Posterior vena cava (tissue), 2 donors: ENCODE data around the gene NR5A1. TPM values are rescaled to one million over a fixed set of nuclear protein-coding genes. Genes with fewer than 3 reads are reported as not detected.

Experiments used
- DNase-seq: peaks from one replicate; pipeline ENCODE4 v3.0.0-alpha.2; 2020; ENCODE audit warnings: low spot score
- intact Hi-C, 2 donors: fragments of 100-400 bp; cut with DNase I; formaldehyde crosslinking; loops; one replicate each; pipeline versions ENCODE4 v1.14.1 to v1.14.2; 2022 to 2023
- total RNA-seq, 2 donors: library from RNA; stranded (reverse); fragmentation: NEBNext Ultra II Directional; extraction: Animal tissue kit (Norgen Biotek cat#: 25700); gene quantifications; one replicate each; pipeline ENCODE4 v1.2.1, GENCODE V29; 2021
- donor health status: DM: yes; HTN: yes; CAD: no.
- donor health status: DM: yes; HTN: yes; CAD: no.

The NR5A1 gene
- total RNA-seq, 2 donors from 2014 or later = 0.14 TPM; not detected in 1

- intact Hi-C loops = no loop called here
- no peak for DNase-seq
These were observed 5.4 kb downstream of the NR5A1 start for GRCh38 chr9:124501771-124502320.

DNA sequence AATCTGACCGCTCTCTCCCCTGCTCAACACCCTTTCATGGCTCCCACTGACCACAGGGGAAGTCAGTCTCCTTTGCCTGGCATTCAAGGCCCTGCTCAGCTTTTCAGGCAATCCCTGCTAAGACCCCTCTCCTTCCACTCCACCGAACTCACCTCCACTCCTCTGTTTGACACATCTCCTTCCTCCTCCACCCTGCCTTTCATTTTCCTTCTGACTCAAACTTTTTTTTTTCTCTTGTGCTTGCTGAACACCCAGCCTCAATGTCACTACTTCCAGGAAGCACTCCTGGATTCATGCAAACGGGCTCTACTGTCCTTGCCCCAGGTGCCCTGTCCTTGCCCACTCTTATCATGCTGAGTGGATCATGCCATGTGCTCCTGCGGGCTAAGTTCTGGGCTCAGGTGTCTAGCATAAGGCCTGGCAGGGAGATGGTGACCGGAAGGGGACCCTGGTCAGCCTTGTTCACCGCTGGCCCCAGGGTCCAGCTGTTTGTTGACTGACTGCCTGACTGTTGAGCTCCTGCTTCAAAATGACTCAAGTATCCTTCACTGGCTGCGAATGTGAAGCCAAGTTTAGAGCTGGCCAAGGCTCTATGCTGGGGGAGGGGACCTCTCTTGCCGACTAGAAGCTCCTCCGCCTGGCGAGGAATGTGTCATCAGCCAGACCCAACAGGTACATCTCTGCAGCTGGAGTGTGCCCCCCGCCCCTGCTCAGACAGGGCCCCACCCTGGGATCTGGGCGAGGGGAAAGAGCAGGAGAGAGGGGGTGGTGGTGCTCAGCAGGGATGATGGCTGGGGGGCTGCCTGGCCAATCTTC is 6.2 kb downstream of the NR5A1 start:
- DNase-seq = no peak
- intact Hi-C loops = no loop called here

- DNase-seq = no peak
- intact Hi-C loops = no loop called here
These were observed 7.0 kb downstream of the NR5A1 start for GRCh38 chr9:124500028-124500795.

GRCh38 chr9:124499216-124499615 is 8.0 kb downstream of the NR5A1 start:
- intact Hi-C loops = no loop called here
- DNase-seq = no peak

GRCh38 chr9:124498499-124499146 is 8.6 kb downstream of the NR5A1 start:
- intact Hi-C loops = no loop called here
- no peak for DNase-seq

GRCh38 chr9:124498040-124498439 is 9.2 kb downstream of the NR5A1 start:
- DNase-seq = no peak
- intact Hi-C loops = no loop called here

GRCh38 chr9:124497441-124497840 is 9.8 kb downstream of the NR5A1 start:
- intact Hi-C loops = no loop called here
- DNase-seq = no peak

DNA sequence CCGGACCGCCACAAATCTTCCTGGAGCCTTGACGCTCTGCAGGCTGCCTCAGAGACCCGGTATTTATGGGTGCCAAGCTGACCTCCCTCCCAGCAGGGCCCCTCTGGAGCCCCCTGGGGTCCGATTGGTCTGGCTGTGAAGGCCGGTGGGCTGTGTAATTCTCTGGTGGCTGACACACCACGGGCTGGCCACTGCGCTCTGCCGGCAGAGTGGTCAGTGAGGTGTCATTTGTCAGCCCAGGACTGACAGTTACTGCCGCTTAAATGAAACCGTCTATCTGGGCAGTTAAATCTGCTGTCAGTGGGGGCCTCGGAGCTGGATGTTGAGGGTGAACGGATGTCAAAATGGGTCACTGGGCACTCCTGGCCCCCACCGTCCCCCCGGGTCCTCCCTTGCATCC is 10.7 kb downstream of the NR5A1 start:
- intact Hi-C loops = no loop called here
- no peak for DNase-seq

GRCh38 chr9:124496075-124496449 is 11.1 kb downstream of the NR5A1 start:
- DNase-seq = no peak
- intact Hi-C loops = no loop called here

- intact Hi-C loops = no loop called here
- no peak for DNase-seq
These were observed 11.8 kb downstream of the NR5A1 start for GRCh38 chr9:124495126-124496074.

DNA sequence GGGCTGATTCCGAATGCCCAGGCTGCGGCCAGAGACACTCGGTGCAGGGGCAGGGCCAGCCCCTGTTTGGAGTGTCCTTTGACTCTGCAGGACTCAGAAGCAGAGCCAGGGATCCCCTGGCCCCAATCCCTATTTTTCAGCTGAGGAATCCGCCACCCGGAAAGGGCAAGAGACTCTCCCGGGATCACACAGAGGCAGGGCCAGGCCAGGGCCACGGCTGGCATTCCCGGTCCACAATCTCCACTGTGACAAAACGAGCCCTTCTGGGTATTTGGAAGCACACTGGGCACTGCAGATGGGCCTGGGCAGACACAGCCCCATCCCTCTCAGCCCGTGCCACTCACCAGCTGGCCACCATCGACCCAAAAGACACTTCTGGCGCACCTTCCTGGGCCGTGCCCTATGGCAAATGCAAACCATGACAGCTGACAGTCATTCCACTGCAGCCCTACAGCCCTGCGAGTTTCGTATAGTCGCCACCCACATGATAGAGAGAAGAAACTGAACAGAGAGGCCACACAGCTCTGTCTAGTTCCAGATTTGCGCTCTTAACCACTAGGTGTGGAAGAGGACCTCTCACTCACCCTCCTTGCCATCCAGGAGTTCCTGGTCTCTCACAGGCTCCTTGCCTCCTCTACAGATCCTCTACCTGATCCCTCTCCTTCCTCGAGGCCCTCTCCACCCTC is 13.3 kb downstream of the NR5A1 start:
- no peak for DNase-seq
- intact Hi-C loops = no loop called here

GRCh38 chr9:124493218-124493617 is 14.0 kb downstream of the NR5A1 start:
- no peak for DNase-seq
- intact Hi-C loops = no loop called here

- no peak for DNase-seq
- intact Hi-C loops = no loop called here
These were observed 14.4 kb downstream of the NR5A1 start for GRCh38 chr9:124492818-124493217.

DNA sequence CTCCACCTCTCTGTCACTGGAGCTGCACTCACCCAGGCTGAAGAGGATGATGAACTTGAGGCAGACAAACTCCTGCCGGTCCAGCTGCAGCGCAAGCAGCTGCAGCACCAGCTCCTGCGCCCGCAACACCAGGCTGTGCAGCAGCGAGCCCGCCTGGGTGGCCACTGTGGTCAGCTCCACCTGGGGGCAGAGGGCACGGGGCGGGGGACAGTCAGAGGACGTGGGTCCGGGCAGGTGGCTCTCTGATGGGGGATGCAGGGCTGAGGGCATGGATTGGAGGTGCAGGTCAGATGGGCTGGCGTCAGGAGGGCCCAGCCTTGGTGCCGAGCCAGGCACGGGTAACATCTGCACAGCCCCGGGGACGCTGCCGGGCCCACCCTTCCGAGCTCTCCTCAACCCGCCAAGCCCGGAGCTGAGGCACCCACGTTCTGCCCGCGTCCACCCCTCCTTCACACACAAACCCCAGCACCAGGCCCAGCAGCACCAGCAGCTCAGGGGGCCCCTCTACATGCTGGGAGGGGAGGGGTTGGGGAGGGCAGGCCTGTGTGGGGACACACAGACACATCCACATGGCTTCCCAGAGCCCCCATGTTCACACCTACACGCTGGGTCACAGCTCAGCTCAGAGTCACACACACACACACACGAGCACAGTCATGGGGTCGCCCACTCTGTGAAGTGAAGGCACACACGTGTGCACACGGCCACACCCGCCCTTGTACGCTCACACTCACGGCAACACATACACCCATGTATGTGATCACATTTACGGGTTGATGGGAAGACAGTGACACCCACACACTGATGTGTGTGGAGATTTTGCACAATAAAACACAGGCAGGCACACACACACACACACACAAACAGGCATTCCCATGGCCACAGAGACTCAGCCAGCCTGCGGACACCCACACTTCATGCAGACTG is 15.9 kb downstream of the NR5A1 start:
- intact Hi-C loops = no loop called here
- DNase-seq = no peak

- no peak for DNase-seq
- intact Hi-C loops = no loop called here
These were observed 17.2 kb downstream of the NR5A1 start for GRCh38 chr9:124490004-124490403.

- intact Hi-C loops = no loop called here
- no peak for DNase-seq
These were observed 18.0 kb downstream of the NR5A1 start for GRCh38 chr9:124489222-124489621.

- DNase-seq = no peak
- intact Hi-C loops = no loop called here
These were observed 18.5 kb downstream of the NR5A1 start for GRCh38 chr9:124488641-124489210.
